ENCODE measurements around the gene TBC1D32.
"Not testable (repeated sequence)": the region's sequence is repeated elsewhere in the genome, so short reads cannot be mapped to it uniquely, and the experiment has no call there.

Gene TBC1D32, protein sequence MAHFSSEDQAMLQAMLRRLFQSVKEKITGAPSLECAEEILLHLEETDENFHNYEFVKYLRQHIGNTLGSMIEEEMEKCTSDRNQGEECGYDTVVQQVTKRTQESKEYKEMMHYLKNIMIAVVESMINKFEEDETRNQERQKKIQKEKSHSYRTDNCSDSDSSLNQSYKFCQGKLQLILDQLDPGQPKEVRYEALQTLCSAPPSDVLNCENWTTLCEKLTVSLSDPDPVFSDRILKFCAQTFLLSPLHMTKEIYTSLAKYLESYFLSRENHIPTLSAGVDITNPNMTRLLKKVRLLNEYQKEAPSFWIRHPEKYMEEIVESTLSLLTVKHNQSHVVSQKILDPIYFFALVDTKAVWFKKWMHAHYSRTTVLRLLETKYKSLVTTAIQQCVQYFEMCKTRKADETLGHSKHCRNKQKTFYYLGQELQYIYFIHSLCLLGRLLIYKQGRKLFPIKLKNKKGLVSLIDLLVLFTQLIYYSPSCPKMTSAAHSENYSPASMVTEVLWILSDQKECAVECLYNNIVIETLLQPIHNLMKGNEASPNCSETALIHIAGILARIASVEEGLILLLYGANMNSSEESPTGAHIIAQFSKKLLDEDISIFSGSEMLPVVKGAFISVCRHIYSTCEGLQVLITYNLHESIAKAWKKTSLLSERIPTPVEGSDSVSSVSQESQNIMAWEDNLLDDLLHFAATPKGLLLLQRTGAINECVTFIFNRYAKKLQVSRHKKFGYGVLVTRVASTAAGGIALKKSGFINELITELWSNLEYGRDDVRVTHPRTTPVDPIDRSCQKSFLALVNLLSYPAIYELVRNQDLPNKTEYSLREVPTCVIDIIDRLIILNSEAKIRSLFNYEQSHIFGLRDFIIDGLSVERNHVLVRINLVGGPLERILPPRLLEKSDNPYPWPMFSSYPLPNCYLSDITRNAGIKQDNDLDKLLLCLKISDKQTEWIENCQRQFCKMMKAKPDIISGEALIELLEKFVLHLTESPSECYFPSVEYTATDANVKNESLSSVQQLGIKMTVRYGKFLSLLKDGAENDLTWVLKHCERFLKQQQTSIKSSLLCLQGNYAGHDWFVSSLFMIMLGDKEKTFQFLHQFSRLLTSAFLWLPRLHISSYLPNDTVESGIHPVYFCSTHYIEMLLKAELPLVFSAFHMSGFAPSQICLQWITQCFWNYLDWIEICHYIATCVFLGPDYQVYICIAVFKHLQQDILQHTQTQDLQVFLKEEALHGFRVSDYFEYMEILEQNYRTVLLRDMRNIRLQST

DNA sequence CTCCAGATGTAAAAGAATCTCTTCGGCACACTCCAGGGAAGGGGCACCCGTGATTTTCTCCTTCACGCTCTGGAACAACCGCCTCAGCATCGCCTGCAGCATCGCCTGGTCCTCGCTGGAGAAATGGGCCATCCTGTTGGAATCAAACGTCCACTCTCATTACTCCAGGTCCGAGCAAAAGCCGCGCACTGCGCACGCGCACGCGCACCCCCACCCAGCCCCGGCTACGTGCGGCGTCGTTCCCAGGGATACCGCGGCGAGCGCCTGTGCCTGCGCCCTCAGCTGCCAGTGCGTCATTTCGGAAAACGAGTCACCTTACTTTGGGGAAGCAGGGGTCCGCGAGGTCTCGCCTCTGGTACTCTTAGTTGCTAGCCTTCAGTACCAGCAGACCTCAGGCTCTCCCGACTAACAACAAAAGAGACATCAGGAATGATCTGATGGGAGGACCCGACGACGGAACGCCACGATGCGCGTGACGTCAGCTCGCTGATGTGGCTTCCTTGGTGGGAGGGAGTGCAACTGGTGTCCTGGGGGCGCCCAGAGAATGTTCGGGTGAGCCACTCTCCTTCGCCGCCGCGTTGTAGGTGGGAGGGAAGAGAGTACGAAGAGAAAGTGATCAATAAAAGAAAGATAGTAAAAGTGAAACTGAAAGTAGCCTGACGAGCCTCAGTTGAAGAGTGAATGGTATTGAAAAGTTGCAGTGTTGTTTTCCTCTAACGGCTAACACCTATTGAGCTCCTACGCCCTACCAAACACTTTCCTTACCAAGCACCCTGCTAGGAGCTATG, at the start of gene TBC1D32:
Gene TBC1D32 (minus strand): TSS at position 182 of the 788 bp plus-strand sequence. CDS start 50 bp downstream, at position 132.
- peak within 1 kb of the TSS; percentile 95 for H3K4me3 Mint-ChIP-seq
- no peaks in the 10 kb centered on the region for H3K9me3 Mint-ChIP-seq
- DNase-seq (ENCODE audit: low spot score) = peak; percentile 90
- H3K27ac Mint-ChIP-seq = peak within 1 kb of the TSS; percentile 99
- peaks cover 26% of the 10 kb centered on the region for H3K4me1 Mint-ChIP-seq (ENCODE audit: low read depth)
- no peaks in the 10 kb centered on the region for H3K27me3 Mint-ChIP-seq (ENCODE audit: low read depth)
- H3K36me3 Mint-ChIP-seq (ENCODE audit: low read depth) = peaks cover 2% of the 10 kb centered on the region

DNA sequence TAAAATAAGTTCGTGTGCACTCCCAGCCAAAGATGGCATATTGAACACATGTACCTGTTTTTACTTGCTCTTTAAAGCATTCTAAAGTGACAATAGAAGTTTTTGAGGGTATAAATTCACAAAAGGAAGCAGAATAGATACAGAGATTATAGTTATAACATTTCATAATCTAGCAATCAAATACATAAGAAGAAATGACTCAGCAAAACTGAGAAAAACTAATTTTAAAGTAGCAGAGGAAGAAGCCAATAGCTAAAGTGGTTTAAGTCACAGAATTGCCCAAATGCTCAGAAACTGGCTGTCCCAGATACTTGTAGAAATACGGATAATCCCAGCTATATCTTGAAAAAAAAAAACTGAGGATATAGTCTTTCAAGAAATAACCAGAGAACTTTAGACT, 49.2 kb upstream of the TBC1D32 start:
- H3K36me3 Mint-ChIP-seq (ENCODE audit: low read depth) = no peaks in the 10 kb centered on the region
- H3K27me3 Mint-ChIP-seq (ENCODE audit: low read depth) = no peaks in the 10 kb centered on the region
- H3K27ac Mint-ChIP-seq = no peak overlapping the region
- H3K4me3 Mint-ChIP-seq = no peak overlapping the region
- H3K9me3 Mint-ChIP-seq = no peaks in the 10 kb centered on the region
- H3K4me1 Mint-ChIP-seq (ENCODE audit: low read depth) = no peaks in the 10 kb centered on the region
- no peak for DNase-seq (ENCODE audit: low spot score)

DNA sequence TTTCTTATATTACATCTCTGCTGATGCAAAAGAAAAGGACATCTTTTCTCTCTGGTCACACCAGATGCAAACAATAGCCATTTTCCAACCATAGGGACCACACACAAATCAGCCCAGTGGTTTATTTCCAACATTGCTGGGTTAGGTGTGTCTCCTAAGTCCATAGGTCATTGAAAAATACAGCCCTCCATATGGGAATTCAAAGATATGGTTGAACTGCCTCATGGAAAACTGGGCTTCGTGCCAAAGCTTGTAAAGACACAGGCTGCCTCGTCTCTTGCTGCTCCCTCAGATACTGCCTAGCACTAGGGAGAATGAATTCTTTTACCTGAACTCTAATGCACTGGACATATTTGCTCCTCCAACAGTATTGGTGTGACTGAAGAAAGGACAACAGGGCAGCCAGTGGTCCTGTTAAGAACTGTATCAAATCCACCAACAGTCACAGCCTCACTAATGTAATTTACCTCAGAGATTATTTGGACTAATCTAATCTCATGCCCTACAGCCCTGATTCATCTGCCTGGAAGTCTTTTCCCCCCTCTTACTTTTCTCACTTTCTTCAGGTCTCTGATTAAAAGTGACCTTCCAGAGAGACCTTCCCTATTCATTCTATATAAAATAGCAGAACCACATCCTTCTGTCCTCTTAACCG, 48.3 kb upstream of the TBC1D32 start:
- no peaks in the 10 kb centered on the region for H3K36me3 Mint-ChIP-seq (ENCODE audit: low read depth)
- no peak overlapping the region for H3K27ac Mint-ChIP-seq
- no peak overlapping the region for H3K4me3 Mint-ChIP-seq
- H3K27me3 Mint-ChIP-seq (ENCODE audit: low read depth) = no peaks in the 10 kb centered on the region
- DNase-seq (ENCODE audit: low spot score) = no peak
- H3K4me1 Mint-ChIP-seq (ENCODE audit: low read depth) = no peaks in the 10 kb centered on the region
- no peaks in the 10 kb centered on the region for H3K9me3 Mint-ChIP-seq

DNA sequence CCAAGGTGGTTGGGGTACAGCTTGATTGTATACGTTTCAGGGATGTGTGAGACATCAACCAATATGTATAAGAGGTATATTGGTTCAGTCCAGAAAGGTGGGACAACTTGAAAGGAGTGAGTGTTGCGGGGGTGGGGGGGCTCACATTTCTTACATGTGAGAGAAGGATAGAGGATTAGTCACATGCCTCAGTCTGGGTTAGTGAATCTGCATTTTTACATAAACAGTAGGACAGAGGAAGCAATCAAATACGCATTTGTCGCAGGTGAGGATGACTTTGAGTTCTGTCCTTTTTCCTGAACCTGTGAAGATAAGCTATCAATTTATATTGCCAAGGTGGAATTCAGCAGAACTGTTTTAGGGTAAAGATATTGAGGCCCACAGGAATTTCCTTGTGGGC, 42.1 kb upstream of the TBC1D32 start:
- H3K4me3 Mint-ChIP-seq = no peak overlapping the region
- no peak overlapping the region for H3K27ac Mint-ChIP-seq
- H3K27me3 Mint-ChIP-seq (ENCODE audit: low read depth) = no peaks in the 10 kb centered on the region
- no peaks in the 10 kb centered on the region for H3K9me3 Mint-ChIP-seq
- no peaks in the 10 kb centered on the region for H3K36me3 Mint-ChIP-seq (ENCODE audit: low read depth)
- no peak for DNase-seq (ENCODE audit: low spot score)
- no peaks in the 10 kb centered on the region for H3K4me1 Mint-ChIP-seq (ENCODE audit: low read depth)

DNA sequence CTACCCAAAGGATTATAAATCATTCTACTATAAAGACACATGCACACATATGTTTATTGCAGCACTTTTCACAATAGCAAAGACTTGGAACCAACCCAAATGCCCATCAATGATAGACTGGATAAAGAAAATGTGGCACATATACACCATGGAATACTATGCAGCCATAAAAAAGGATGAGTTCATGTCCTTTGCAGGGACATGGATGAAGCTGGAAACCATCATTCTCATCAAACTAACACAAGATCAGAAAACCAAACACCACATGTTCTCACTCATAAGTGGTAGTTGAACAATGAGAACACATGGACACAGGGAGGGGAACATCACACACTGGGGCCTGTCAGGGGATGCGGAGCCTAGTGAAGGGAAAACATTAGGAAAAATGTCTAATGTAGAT, 39.9 kb upstream of the TBC1D32 start:
- H3K9me3 Mint-ChIP-seq; H3K27ac Mint-ChIP-seq; H3K4me1 Mint-ChIP-seq (ENCODE audit: low read depth); DNase-seq (ENCODE audit: low spot score); H3K4me3 Mint-ChIP-seq; H3K36me3 Mint-ChIP-seq (ENCODE audit: low read depth); H3K27me3 Mint-ChIP-seq (ENCODE audit: low read depth): not testable (repeated sequence)

DNA sequence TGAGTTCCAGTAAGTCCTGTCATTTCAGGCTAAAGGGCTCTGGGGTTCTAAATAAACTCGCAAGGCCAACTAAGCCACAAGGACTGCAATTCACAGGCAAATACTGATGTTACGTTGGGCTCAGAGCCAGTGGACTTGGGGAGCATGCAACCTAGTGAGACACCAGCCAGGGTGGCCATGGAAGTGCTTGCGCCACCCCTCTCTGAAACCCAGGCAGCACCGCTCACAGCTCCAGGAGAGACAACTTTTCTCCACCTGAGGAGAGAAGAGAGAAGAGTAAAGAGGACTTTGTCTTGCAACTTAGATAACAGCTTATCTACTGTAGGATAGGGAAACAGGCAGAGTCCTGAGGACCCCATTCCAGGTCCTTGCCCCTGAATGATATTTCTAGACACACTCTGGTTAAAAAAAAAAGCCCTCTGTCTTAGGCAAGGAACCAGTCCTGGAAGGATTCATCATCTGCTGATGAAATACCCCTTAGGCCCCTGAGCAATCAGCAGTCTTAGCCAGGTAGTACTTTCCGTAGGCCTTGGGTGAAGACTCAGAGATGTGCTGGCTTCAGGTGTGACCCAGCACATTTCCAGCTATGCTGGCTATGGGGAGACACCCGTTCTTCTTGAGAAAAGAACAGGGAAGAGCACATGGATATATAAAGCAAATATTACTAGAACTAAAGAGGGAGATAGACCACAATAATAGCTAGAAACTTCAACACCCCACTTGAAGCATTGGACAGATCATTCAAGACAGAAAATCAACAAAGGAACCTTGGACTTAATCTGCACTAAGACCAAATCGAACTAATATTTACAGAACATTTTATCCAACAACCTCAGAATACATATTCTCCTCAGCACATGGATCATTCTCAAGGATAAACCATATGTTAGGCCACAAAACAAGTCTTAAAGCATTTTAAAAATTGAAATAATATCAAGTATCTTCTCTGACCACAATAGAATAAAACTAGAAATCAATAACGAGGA, 31.5 kb upstream of the TBC1D32 start:
- Mint-ChIP-seq H3K9me3 (no peaks in the 10 kb centered on the region), H3K27me3 (ENCODE audit: low read depth) (peaks cover 4% of the 10 kb centered on the region), H3K36me3 (ENCODE audit: low read depth) (no peaks in the 10 kb centered on the region), H3K27ac (no peak overlapping the region), H3K4me3 (no peak overlapping the region), H3K4me1 (ENCODE audit: low read depth) (no peaks in the 10 kb centered on the region)
- DNase-seq (ENCODE audit: low spot score) = no peak

DNA sequence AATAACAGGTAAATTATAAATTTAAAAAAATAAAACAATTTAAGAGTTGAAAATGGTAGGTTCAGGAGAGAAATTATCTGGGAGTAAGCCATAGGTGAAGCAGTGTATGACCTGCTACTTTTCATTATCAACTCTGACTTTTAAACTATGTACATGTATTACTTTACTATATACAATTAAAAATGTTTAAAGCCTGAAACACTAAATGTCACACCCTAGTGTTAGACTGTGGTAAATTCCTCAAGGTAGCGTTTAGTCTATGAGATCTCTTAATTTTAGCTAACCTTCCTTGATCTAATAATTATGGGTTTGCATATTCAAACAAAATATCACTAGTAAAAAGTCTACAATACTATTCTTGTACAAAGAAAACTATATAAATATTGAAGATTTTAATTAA, 22.3 kb upstream of the TBC1D32 start:
- no peaks in the 10 kb centered on the region for H3K36me3 Mint-ChIP-seq (ENCODE audit: low read depth)
- no peaks in the 10 kb centered on the region for H3K9me3 Mint-ChIP-seq
- H3K4me3 Mint-ChIP-seq = no peak overlapping the region
- peaks cover 21% of the 10 kb centered on the region for H3K27me3 Mint-ChIP-seq (ENCODE audit: low read depth)
- no peak overlapping the region for H3K27ac Mint-ChIP-seq
- no peaks in the 10 kb centered on the region for H3K4me1 Mint-ChIP-seq (ENCODE audit: low read depth)
- DNase-seq (ENCODE audit: low spot score) = no peak

DNA sequence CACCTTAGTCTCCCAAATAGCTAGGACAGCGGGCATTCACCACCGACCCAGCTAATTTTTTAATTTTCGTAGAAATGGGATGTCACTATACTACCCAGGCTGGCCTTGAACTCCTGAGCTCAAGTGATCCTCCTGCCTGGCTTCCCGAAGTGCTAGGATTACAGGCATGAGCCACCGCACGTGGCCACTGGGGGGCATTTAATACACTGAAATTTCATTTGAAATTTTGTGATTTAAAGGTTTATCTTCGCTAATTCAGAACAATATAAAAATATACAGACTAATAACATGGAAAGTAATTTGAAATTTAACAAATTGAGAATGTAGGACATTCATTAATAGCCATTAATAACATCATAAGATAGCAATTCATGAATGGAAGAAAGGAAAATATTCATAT, 20.5 kb upstream of the TBC1D32 start:
- H3K4me1 Mint-ChIP-seq (ENCODE audit: low read depth) = no peaks in the 10 kb centered on the region
- no peaks in the 10 kb centered on the region for H3K9me3 Mint-ChIP-seq

DNA sequence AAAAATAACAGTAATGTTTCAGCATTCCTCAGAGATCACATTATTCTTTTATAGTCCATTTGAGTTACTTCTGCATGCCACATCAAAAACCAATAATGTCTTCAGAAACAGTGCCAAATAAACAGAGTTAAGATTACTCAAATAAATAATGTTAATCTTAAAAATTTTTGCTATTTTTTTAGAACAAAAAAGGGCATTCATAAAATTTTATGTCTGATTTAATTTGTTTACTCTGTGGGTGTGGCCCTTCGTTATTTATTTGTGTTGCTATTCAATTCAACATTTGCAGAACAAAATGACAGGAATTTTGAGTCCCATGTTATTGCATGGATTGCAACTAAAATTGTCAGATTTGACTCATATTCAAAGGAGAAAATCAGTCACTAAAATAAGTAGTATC, 18.7 kb upstream of the TBC1D32 start:
- Mint-ChIP-seq H3K9me3 (no peaks in the 10 kb centered on the region), H3K4me1 (ENCODE audit: low read depth) (no peaks in the 10 kb centered on the region), H3K36me3 (ENCODE audit: low read depth) (no peaks in the 10 kb centered on the region), H3K27me3 (ENCODE audit: low read depth) (peaks cover 33% of the 10 kb centered on the region), H3K4me3 (no peak overlapping the region), H3K27ac (no peak overlapping the region)
- no peak for DNase-seq (ENCODE audit: low spot score)

More for the DNA sequence above, 20.5 kb upstream of the TBC1D32 start:
- Mint-ChIP-seq H3K36me3 (ENCODE audit: low read depth) (no peaks in the 10 kb centered on the region), H3K27ac (no peak overlapping the region), H3K4me3 (no peak overlapping the region), H3K27me3 (ENCODE audit: low read depth) (peaks cover 30% of the 10 kb centered on the region)
- no peak for DNase-seq (ENCODE audit: low spot score)

DNA sequence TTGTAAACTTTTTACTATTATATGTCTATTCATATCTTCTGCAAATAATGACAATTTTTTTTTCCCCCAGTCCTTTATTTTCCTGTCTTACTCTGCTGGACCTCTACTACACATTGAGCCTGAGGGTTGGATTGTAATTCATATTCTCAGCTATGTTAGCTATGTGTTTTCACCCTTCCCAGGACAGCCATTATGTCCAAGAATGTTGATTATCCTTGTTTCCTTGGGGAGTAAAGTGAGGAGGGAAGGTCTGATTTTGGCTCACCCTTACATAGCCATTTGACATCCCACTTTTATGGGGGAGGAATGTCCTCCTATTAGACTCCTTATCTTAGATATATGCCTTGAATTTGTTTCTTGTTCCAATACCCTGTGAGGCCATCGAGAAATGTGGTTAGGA, 17.6 kb upstream of the TBC1D32 start:
- no peak overlapping the region for H3K27ac Mint-ChIP-seq

DNA sequence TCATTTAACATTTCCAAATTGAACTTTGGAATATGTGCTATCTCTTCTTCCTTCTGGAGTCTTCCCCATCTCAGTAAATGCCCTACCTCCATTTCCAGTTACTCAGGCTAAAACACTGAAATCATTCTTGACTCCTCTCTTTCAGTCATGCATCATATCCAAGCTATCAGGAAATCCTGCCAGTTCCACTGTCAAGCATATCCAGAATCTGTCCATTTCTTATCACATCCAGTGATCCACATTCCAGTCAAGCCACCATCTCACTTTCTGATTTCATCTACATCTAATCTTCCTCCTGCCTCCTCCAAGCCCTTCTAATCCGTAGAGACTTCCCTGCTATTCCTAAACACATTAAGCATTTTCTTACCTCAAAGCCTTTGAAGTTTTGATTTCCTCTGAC, 15.3 kb upstream of the TBC1D32 start:
- H3K27me3 Mint-ChIP-seq (ENCODE audit: low read depth) = peaks cover 28% of the 10 kb centered on the region
- DNase-seq (ENCODE audit: low spot score) = no peak
- no peak overlapping the region for H3K4me3 Mint-ChIP-seq
- no peaks in the 10 kb centered on the region for H3K4me1 Mint-ChIP-seq (ENCODE audit: low read depth)
- no peaks in the 10 kb centered on the region for H3K9me3 Mint-ChIP-seq
- no peak overlapping the region for H3K27ac Mint-ChIP-seq
- no peaks in the 10 kb centered on the region for H3K36me3 Mint-ChIP-seq (ENCODE audit: low read depth)

More for the DNA sequence above, 17.6 kb upstream of the TBC1D32 start:
- peaks cover 33% of the 10 kb centered on the region for H3K27me3 Mint-ChIP-seq (ENCODE audit: low read depth)
- H3K4me1 Mint-ChIP-seq (ENCODE audit: low read depth) = no peaks in the 10 kb centered on the region
- no peaks in the 10 kb centered on the region for H3K36me3 Mint-ChIP-seq (ENCODE audit: low read depth)
- no peaks in the 10 kb centered on the region for H3K9me3 Mint-ChIP-seq
- H3K4me3 Mint-ChIP-seq = no peak overlapping the region
- DNase-seq (ENCODE audit: low spot score) = no peak

DNA sequence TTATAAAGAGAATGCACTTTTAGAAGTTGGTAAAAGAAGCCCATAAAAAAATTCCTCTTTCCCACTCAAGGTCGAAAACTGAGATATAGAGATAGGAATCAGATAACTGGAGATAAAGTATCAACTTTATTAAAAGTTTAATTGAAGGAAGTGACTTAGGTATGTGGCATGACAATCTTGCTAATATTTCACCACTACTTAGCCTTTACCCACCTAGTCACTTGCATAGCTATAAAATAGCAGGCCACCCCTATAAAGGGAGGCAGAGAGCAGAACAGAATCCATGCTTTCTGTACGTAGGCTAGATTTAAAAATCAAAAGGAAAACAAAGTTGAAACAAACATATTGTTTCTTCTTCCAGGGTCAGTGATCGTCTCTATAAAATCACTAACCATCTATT, 13.2 kb upstream of the TBC1D32 start:
- no peaks in the 10 kb centered on the region for H3K36me3 Mint-ChIP-seq (ENCODE audit: low read depth)
- peaks cover 22% of the 10 kb centered on the region for H3K27me3 Mint-ChIP-seq (ENCODE audit: low read depth)
- no peak overlapping the region for H3K27ac Mint-ChIP-seq
- H3K4me3 Mint-ChIP-seq = no peak overlapping the region
- H3K4me1 Mint-ChIP-seq (ENCODE audit: low read depth) = no peaks in the 10 kb centered on the region
- DNase-seq (ENCODE audit: low spot score) = no peak
- H3K9me3 Mint-ChIP-seq = no peaks in the 10 kb centered on the region

Measured in T-helper 2 cell treated with Interferon-gamma antibody and Interleukin-4, amounts not matched to agents 5 μg/mL and 100 μg/mL, for 36 hours (primary cell).